HepG2 (cell line): Measurements from ENCODE around the gene ACSL5. TPM values are rescaled to one million over a fixed set of nuclear protein-coding genes. Genes with fewer than 3 reads are reported as not detected.

ENCODE experiments used
- ATAC-seq: fragments of 200-7000 bp; cut with Tn5 transposase; 3 replicates; pipeline ENCODE4 v1.9.1; 2020; ENCODE audit warnings: mild to moderate bottlenecking, moderate library complexity
- BruUV-seq: library from RNA; stranded (reverse); fragments of 400-500 nt; replicated peaks from 2 replicates; lab custom pipeline; 2021; lab: Mats Ljungman, UMichigan
- CTCF ChIA-PET: fragments of 300-600 bp; formaldehyde crosslinking; extraction: SDS; loops from one replicate; lab custom pipeline; 2021; ENCODE audit warnings: low total read pairs, inconsistent platforms, low intra/inter-chr PET ratio; lab: Yijun Ruan, JAX
- POLR2A ChIA-PET: fragments of 350-600 bp; sonication (Branson Sonifier 250); formaldehyde crosslinking; loops from one replicate; lab custom pipeline; 2020; ENCODE audit warnings: antibody characterized with exemption, inconsistent platforms; lab: Yijun Ruan, JAX
- DNase-seq: peaks from one replicate; pipeline ENCODE4 v3.0.0-alpha.2; 2015; ENCODE audit warnings: low spot score
- FAIRE-seq: peaks from 3 replicates; lab custom pipeline; 2011; peaks lifted over from hg19 to GRCh38; lab: Jason Lieb, UNC
- H2AFZ ChIP-seq: one replicate; pipeline ENCODE4 v1.6.1; 2011; ENCODE audit warnings: low read length, inconsistent platforms
- H3K27ac ChIP-seq: fragments of 300-600 bp; 3 replicates; pipeline ENCODE4 v1.8.0; 2011; ENCODE audit warnings: mixed run types, mild to moderate bottlenecking, mixed read lengths, low read length, inconsistent platforms; ENCODE audit not compliant: insufficient read depth; ENCODE audit errors: extremely low read length
- H3K27me3 ChIP-seq, 2 experiments: fragments of 200-600 bp in 1 of 2; 2 replicates in 1 of 2; 3 replicates in 1 of 2; pipeline versions ENCODE4 v1.6.0 to v1.8.0; 2011; ENCODE audit warnings: low read length in 2 of 2, mild to moderate bottlenecking in 2 of 2, moderate library complexity in 2 of 2, inconsistent platforms in 1 of 2; ENCODE audit not compliant: insufficient read depth in 2 of 2, control insufficient read depth in 1 of 2
- H3K36me3 ChIP-seq, 2 experiments: fragments of 200-600 bp in 1 of 2; replicated peaks in 1 of 2; 2 replicates in 1 of 2; 3 replicates in 1 of 2; pipeline versions ENCODE4 v1.5.1 to v1.8.0; 2011; ENCODE audit warnings: low read length in 2 of 2, inconsistent platforms in 1 of 2; ENCODE audit not compliant: insufficient read depth in 2 of 2, control insufficient read depth in 1 of 2
- H3K4me1 ChIP-seq: 2 replicates; pipeline ENCODE4 v1.5.1; 2012; ENCODE audit warnings: low read length, inconsistent platforms; ENCODE audit not compliant: insufficient read depth
- H3K4me2 ChIP-seq: 2 replicates; pipeline ENCODE4 v1.6.0; 2011; ENCODE audit warnings: low read depth, low read length, inconsistent platforms
- H3K4me3 ChIP-seq, 3 experiments: fragments of 200-600 bp in 1 of 3; sonication (generic), shearing (Covaris generic) in 1 of 3; replicated peaks in 1 of 3; 2 replicates each; pipeline ENCODE4 v1.5.1; 2011 to 2016; ENCODE audit warnings: low read length in 3 of 3, inconsistent platforms in 2 of 3, low read depth in 2 of 3, mild to moderate bottlenecking in 2 of 3, control low read depth in 1 of 3, mixed read lengths in 1 of 3; ENCODE audit not compliant: insufficient read depth in 1 of 3
- H3K79me2 ChIP-seq: one replicate; pipeline ENCODE4 v1.6.1; 2011; ENCODE audit warnings: low read length, inconsistent platforms; ENCODE audit not compliant: insufficient read depth
- H3K9ac ChIP-seq: 2 replicates; pipeline ENCODE4 v1.6.0; 2011; ENCODE audit warnings: mild to moderate bottlenecking, low read depth, low read length, inconsistent platforms; ENCODE audit not compliant: insufficient read depth
- H3K9me3 ChIP-seq: 2 replicates; pipeline ENCODE4 v1.5.1; 2012; ENCODE audit warnings: mild to moderate bottlenecking, low read length
- H4K20me1 ChIP-seq: 2 replicates; pipeline ENCODE4 v1.6.0; 2011; ENCODE audit warnings: inconsistent platforms, mild to moderate bottlenecking, low read length, moderate library complexity; ENCODE audit not compliant: insufficient read depth
- BCL6 ChIP-seq: IDR thresholded peaks from 2 replicates; pipeline ENCODE4 v1.6.1; 2016; ENCODE audit warnings: missing genetic modification reagents, missing compliant biosample characterization
- ERF ChIP-seq: IDR thresholded peaks from 2 replicates; pipeline ENCODE4 v1.6.1; 2018; ENCODE audit warnings: missing biosample characterization, missing genetic modification reagents
- GPBP1L1 ChIP-seq: sonication (generic); formaldehyde crosslinking; IDR thresholded peaks from 2 replicates; pipeline ENCODE4 v1.5.0; 2020; ENCODE audit warnings: mild to moderate bottlenecking, missing genetic modification reagents
- GTF3A ChIP-seq: sonication (generic); formaldehyde crosslinking; conservative IDR thresholded peaks from 2 replicates; pipeline ENCODE4 v1.4.0; 2020; ENCODE audit warnings: mild to moderate bottlenecking, missing genetic modification reagents
- HNRNPH1 ChIP-seq: fragments of 200-400 bp; formaldehyde crosslinking; optimal IDR thresholded peaks from 2 replicates; pipeline ENCODE3; 2017; ENCODE audit warnings: mild to moderate bottlenecking, low read depth, low read length
- KLF9 ChIP-seq: IDR thresholded peaks from 2 replicates; pipeline ENCODE4 v1.6.1; 2016; ENCODE audit warnings: low read depth
- MIER3 ChIP-seq: IDR thresholded peaks from 2 replicates; pipeline ENCODE4 v1.6.1; 2016; ENCODE audit warnings: missing compliant biosample characterization, borderline replicate concordance
- NR2F2 ChIP-seq: IDR thresholded peaks from 2 replicates; pipeline ENCODE4 v1.6.1; 2012; ENCODE audit warnings: low read depth, inconsistent platforms, borderline replicate concordance
- PBX2 ChIP-seq: IDR thresholded peaks from 2 replicates; pipeline ENCODE4 v1.6.1; 2016; ENCODE audit warnings: control low read depth
- SOX5 ChIP-seq: IDR thresholded peaks from 2 replicates; pipeline ENCODE4 v1.6.1; 2016; ENCODE audit warnings: borderline replicate concordance
- SP4 ChIP-seq: sonication (generic); formaldehyde crosslinking; IDR thresholded peaks from 2 replicates; pipeline ENCODE4 v1.8.1; 2023; ENCODE audit warnings: mild to moderate bottlenecking, missing genetic modification reagents
- TCF7 ChIP-seq: sonication (generic); IDR thresholded peaks from 2 replicates; pipeline ENCODE4 v1.6.1; 2016; ENCODE audit warnings: antibody characterized with exemption, low read depth
- ZBTB49 ChIP-seq: sonication (generic); formaldehyde crosslinking; IDR thresholded peaks from 2 replicates; pipeline ENCODE4 v1.4.0; 2020; ENCODE audit warnings: missing genetic modification reagents, borderline replicate concordance
- ZNF605 ChIP-seq: sonication (generic); formaldehyde crosslinking; IDR thresholded peaks from 2 replicates; pipeline ENCODE4 v1.8.0; 2022; ENCODE audit warnings: mild to moderate bottlenecking, missing genetic modification reagents
- ZNF629 ChIP-seq: sonication (generic); formaldehyde crosslinking; conservative IDR thresholded peaks from 2 replicates; pipeline ENCODE4 v1.5.0; 2020; ENCODE audit warnings: missing genetic modification reagents
- ZNF652 ChIP-seq: IDR thresholded peaks from 2 replicates; pipeline ENCODE4 v1.6.1; 2016; ENCODE audit warnings: low read depth, borderline replicate concordance
- ZNF883 ChIP-seq: sonication (generic); formaldehyde crosslinking; IDR thresholded peaks from 2 replicates; pipeline ENCODE4 v1.5.1; 2020; ENCODE audit warnings: mild to moderate bottlenecking, missing genetic modification reagents; ENCODE audit errors: not compliant biosample characterization
- WGBS: methylation state at CpG from one replicate; pipeline ENCODE4 v1.1.6; 2017; ENCODE audit warnings: low lambda C conversion rate; 5-methylcytosine and 5-hydroxymethylcytosine counted together
- in situ Hi-C: cut with HindIII; loops from 2 replicates; pipeline ENCODE4 v1.10.0; 2017; ENCODE audit warnings: low pct_unique_long_range_greater_than_20kb; ENCODE audit not compliant: extremely low pct_ligation_motif_present
- intact Hi-C: fragments of 100-400 bp; cut with micrococcal nuclease; formaldehyde crosslinking; loops from one replicate; pipeline ENCODE4 v1.10.0; 2022; ENCODE audit not compliant: unreplicated experiment
- polyA plus RNA-seq, 8 experiments: library from polyadenylated mRNA; depleted of rRNA in 3 of 8; stranded (reverse) in 7 of 8; unstranded in 1 of 8; fragments of >200 nt; fragmentation: Illumina TruSeq in 4 of 8; extraction: Trizol in 4 of 8; gene quantifications; 2 replicates each; pipeline versions ENCODE4 v1.2.1 to v1.2.3, GENCODE V29; 2011 to 2016; ENCODE audit warnings: low read depth in 4 of 8, missing spikeins in 1 of 8, mixed read lengths in 1 of 8; ENCODE audit not compliant: insufficient read depth in 1 of 8
- total RNA-seq, 5 experiments: library from RNA; depleted of rRNA; stranded (reverse); fragments of >200 nt; fragmentation: Illumina TruSeq; extraction: Trizol; gene quantifications; 2 replicates each; pipeline ENCODE4 v1.2.3, GENCODE V29; 2016; ENCODE audit warnings: low read depth in 1 of 5

Gene ACSL5
- total and polyA plus RNA-seq, 2 of the 13 experiments (the other 11 are each of a cell fraction or from before 2014, with no cell fraction given), result 56.4 to 82.5 TPM

- TF ChIP-seq TCF7, result no peak
- no peak for TF ChIP-seq MIER3 (CRISPR knock-in tag)
- TF ChIP-seq ZNF652 (CRISPR knock-in tag), result no peak
- TF ChIP-seq ZNF629 (CRISPR knock-in tag), result peak; percentile 68
- no peak for TF ChIP-seq ZNF883 (CRISPR knock-in tag)
- TF ChIP-seq ERF (CRISPR knock-in tag), result no peak
Measured at GRCh38 chr10:112332022-112332421, 41.9 kb upstream of the ACSL5 start (continued).

GRCh38 chr10:112332509-112333228 is 41.2 kb upstream of the ACSL5 start:
- H3K27me3 ChIP-seq, result no peaks in the 10 kb centered on the region
- peaks cover 60% of the 10 kb centered on the region for H3K4me1 ChIP-seq
- H3K79me2 ChIP-seq, result no peaks in the 10 kb centered on the region
- no peak overlapping the region for H3K9ac ChIP-seq
- H4K20me1 ChIP-seq, result no peaks in the 10 kb centered on the region
- H3K9me3 ChIP-seq, result no peaks in the 10 kb centered on the region
- intact Hi-C loops (loop anchor here (5.0 kb wide), 2 partner anchors 40 to 60 kb away; partner anchors contain the start of gene ACSL5), in situ Hi-C loops (loop anchor here (25.0 kb wide), 1 partner anchor 105 kb away; the partner anchor contains the start of genes VTI1A and ZDHHC6)
- 19% methylated on average over 5 of the region's 5 CpGs for whole genome bisulfite sequencing
- H3K36me3 ChIP-seq, result no peaks in the 10 kb centered on the region
- 0 out of 6 replicates have a peak overlapping the region, but pooled peaks of 1 of the 3 experiments have one; percentile 29 for H3K4me3 ChIP-seq
- H3K27ac ChIP-seq, result no peak overlapping the region
- POLR2A ChIA-PET, result interaction anchor here (1.4 kb wide), 1 partner anchor 102 kb away, joined by 3 read pairs; no protein-coding TSS in a partner anchor
- BruUV-seq, result no TSS peak
- no peak for FAIRE-seq
- peak; percentile 60 for ATAC-seq
- DNase-seq, result peak; percentile 80
- H2AFZ ChIP-seq, result peak overlapping the region; percentile 35
- CTCF ChIA-PET, result no interaction called here
- H3K4me2 ChIP-seq, result peak overlapping the region; percentile 57
- no peak for TF ChIP-seq GPBP1L1 (CRISPR knock-in tag)
- TF ChIP-seq SOX5 (CRISPR knock-in tag), result peak; percentile 20; the same call in 1 of the 2 replicates
- TF ChIP-seq ZBTB49 (CRISPR knock-in tag), result no peak
- TF ChIP-seq HNRNPH1, result no peak
- TF ChIP-seq SP4 (CRISPR knock-in tag), result no peak
- TF ChIP-seq KLF9 (CRISPR knock-in tag), result no peak
- TF ChIP-seq NR2F2, result 0 out of 2 replicates have a peak, but pooled peaks have one; percentile 12
- TF ChIP-seq BCL6 (CRISPR knock-in tag), result peak; percentile 84
- TF ChIP-seq PBX2 (CRISPR knock-in tag), result no peak
- no peak for TF ChIP-seq GTF3A (CRISPR knock-in tag)
- no peak for TF ChIP-seq ZNF605 (CRISPR knock-in tag)
